Natural killer cell (primary cell): ENCODE results near the gene VPS54. TPM values are rescaled to one million over a fixed set of nuclear protein-coding genes. Genes with fewer than 3 reads are reported as not detected.

ENCODE experiments used
- ATAC-seq, 3 donors: fragments of 150-1000 bp in 2 of 3; fragments of 200-7000 bp in 1 of 3; cut with Tn5 transposase; 1 replicate in 1 of 3; 2 replicates in 2 of 3; pipeline ENCODE4 v1.10.0; 2021; ENCODE audit warnings: mild to moderate bottlenecking in 2 of 3, moderate library complexity in 2 of 3
- DNase-seq, 2 donors: peaks; one replicate each; pipeline versions ENCODE4 v3.0.0 to v3.0.0-alpha.2; 2013 to 2021; ENCODE audit warnings: mixed read lengths in 1 of 2
- H3K27ac ChIP-seq: one replicate; pipeline ENCODE4 v1.5.1; 2013; ENCODE audit warnings: mild to moderate bottlenecking, low read length
- H3K27me3 ChIP-seq: one replicate; pipeline ENCODE4 v1.6.1; 2013; ENCODE audit warnings: low read length; ENCODE audit not compliant: control insufficient read depth, insufficient read depth
- H3K36me3 ChIP-seq: one replicate; pipeline ENCODE4 v1.6.1; 2013; ENCODE audit warnings: low read length; ENCODE audit not compliant: control insufficient read depth, insufficient read depth
- H3K4me1 ChIP-seq: one replicate; pipeline ENCODE4 v1.6.1; 2013; ENCODE audit warnings: low read length; ENCODE audit not compliant: control insufficient read depth, insufficient read depth
- H3K4me3 ChIP-seq: one replicate; pipeline ENCODE4 v1.5.1; 2013; ENCODE audit warnings: low read length
- H3K9me3 ChIP-seq: one replicate; pipeline ENCODE4 v1.6.1; 2013; ENCODE audit warnings: low read length; ENCODE audit not compliant: control insufficient read depth, insufficient read depth
- H3K27ac Mint-ChIP-seq, 2 donors: one replicate each; pipeline ENCODE4 v1.8.0; 2022; ENCODE audit warnings: mild to moderate bottlenecking in 2 of 2, mixed read lengths in 2 of 2, moderate library complexity in 1 of 2
- H3K27me3 Mint-ChIP-seq, 2 donors: one replicate each; pipeline ENCODE4 v1.8.0; 2022; ENCODE audit warnings: low read depth in 2 of 2, mixed read lengths in 2 of 2
- H3K36me3 Mint-ChIP-seq: one replicate; pipeline ENCODE4 v1.8.0; 2022; ENCODE audit warnings: mixed read lengths
- H3K4me1 Mint-ChIP-seq, 2 donors: one replicate each; pipeline ENCODE4 v1.8.0; 2022; ENCODE audit warnings: mixed read lengths in 2 of 2
- H3K4me3 Mint-ChIP-seq: one replicate; pipeline ENCODE4 v1.8.0; 2022; ENCODE audit warnings: mild to moderate bottlenecking, moderate library complexity, mixed read lengths
- H3K9me3 Mint-ChIP-seq, 2 donors: one replicate each; pipeline ENCODE4 v1.8.0; 2022; ENCODE audit warnings: mixed read lengths in 2 of 2
- WGBS: methylation state at CpG from one replicate; pipeline ENCODE4 v1.1.7; 2013; ENCODE audit warnings: missing lambda C conversion rate; ENCODE audit not compliant: insufficient coverage; 5-methylcytosine and 5-hydroxymethylcytosine counted together
- intact Hi-C: fragments of 100-400 bp; cut with micrococcal nuclease; formaldehyde crosslinking; loops from one replicate; pipeline ENCODE4 v1.14.2; 2022
- total RNA-seq, 4 donors: library from RNA; stranded (reverse); fragments of 120-200 nt in 1 of 4; gene quantifications; one replicate each; pipeline versions ENCODE4 v1.2.3 to v1.2.4, GENCODE V29; 2013 to 2022
- TF ChIP-seq, protein P1 (sequence below): fragments of 200-600 bp; IDR thresholded peaks from one replicate; pipeline ENCODE4 v1.8.0; 2022; ENCODE audit warnings: antibody characterized with exemption

The VPS54 gene
- total RNA-seq, 3 donors from 2014 or later (not counting 1 experiment from before 2014, with no cell fraction given), result 12.1 to 17.3 (median 13.5) TPM

GRCh38 chr2:64017811-64018700 is 1.2 kb downstream of the VPS54 start:
- WGBS, result 13% methylated on average over 16 of the region's 22 CpGs
- Histone ChIP-seq H3K27ac (peak overlapping the region; percentile 24), H3K36me3 (no peaks in the 10 kb centered on the region), H3K4me1 (peaks cover 6% of the 10 kb centered on the region), H3K27me3 (no peaks in the 10 kb centered on the region), H3K9me3 (no peaks in the 10 kb centered on the region), H3K4me3 (peak overlapping the region; percentile 80)
- Mint-ChIP-seq H3K9me3 (no peaks in the 10 kb centered on the region), H3K36me3 (peaks cover 8% of the 10 kb centered on the region), H3K4me3 (peak overlapping the region; percentile 100), H3K27me3 (no peaks in the 10 kb centered on the region), H3K27ac (peak overlapping the region; percentile 92 to 95), H3K4me1 (peaks cover 31 to 34% of the 10 kb centered on the region in 2 donors)
- ATAC-seq, result no peak
- intact Hi-C loops, result loop anchor here (2.0 to 5.0 kb wide), 2 partner anchors 19 to 124 kb away; partner anchors contain the start of gene PELI1
- peak in 1 of 2 donors; percentile 28 for DNase-seq
- TF ChIP-seq, protein P1, sequence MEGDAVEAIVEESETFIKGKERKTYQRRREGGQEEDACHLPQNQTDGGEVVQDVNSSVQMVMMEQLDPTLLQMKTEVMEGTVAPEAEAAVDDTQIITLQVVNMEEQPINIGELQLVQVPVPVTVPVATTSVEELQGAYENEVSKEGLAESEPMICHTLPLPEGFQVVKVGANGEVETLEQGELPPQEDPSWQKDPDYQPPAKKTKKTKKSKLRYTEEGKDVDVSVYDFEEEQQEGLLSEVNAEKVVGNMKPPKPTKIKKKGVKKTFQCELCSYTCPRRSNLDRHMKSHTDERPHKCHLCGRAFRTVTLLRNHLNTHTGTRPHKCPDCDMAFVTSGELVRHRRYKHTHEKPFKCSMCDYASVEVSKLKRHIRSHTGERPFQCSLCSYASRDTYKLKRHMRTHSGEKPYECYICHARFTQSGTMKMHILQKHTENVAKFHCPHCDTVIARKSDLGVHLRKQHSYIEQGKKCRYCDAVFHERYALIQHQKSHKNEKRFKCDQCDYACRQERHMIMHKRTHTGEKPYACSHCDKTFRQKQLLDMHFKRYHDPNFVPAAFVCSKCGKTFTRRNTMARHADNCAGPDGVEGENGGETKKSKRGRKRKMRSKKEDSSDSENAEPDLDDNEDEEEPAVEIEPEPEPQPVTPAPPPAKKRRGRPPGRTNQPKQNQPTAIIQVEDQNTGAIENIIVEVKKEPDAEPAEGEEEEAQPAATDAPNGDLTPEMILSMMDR, result no peak

DNA sequence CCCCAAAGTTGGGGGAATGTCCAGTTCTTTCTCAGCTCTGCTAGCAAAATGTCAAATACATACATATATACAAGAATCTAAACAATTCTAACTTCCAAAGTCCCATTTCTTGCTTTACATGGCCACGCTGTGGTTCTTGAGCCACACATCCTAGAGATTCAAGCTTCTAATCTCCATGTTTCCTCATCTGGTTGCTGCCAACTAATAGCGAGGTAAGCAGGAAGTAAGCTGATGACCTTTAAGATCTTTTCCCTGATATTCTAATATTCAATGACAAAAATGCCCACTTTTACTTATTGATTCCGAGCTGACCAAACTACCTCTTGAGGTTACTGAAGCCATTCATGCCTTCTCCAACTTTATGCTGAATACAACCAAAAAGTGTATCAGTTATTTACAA is 3.3 kb downstream of the VPS54 start:
- Mint-ChIP-seq H3K27me3 (no peaks in the 10 kb centered on the region), H3K27ac (no peak overlapping the region), H3K4me1 (peaks cover 43 to 46% of the 10 kb centered on the region in 2 donors), H3K9me3 (no peaks in the 10 kb centered on the region), H3K4me3 (peak overlapping the region; percentile 18), H3K36me3 (peaks cover 8% of the 10 kb centered on the region)
- WGBS, result 93% methylated on average over 3 of the region's 3 CpGs
- TF ChIP-seq, protein P1, result no peak
- no peak for DNase-seq
- H3K27ac ChIP-seq, result no peak overlapping the region
- H3K27me3 ChIP-seq, result no peaks in the 10 kb centered on the region
- peaks cover 6% of the 10 kb centered on the region for H3K4me1 ChIP-seq
- ATAC-seq, result no peak
- intact Hi-C loops, result loop anchor here (5.0 kb wide), 1 partner anchor 126 kb away; the partner anchor contains the start of gene PELI1
- H3K36me3 ChIP-seq, result no peaks in the 10 kb centered on the region
- no peak overlapping the region for H3K4me3 ChIP-seq
- no peaks in the 10 kb centered on the region for H3K9me3 ChIP-seq

- WGBS, result 96% methylated on average over 3 of the region's 5 CpGs
- intact Hi-C loops, result loop anchor here (5.0 kb wide), 1 partner anchor 127 kb away; the partner anchor contains the start of gene PELI1
- H3K4me1 ChIP-seq, result peaks cover 6% of the 10 kb centered on the region
- Mint-ChIP-seq H3K9me3 (no peaks in the 10 kb centered on the region), H3K27me3 (no peaks in the 10 kb centered on the region), H3K4me3 (no peak overlapping the region), H3K27ac (no peak overlapping the region), H3K4me1 (peaks cover 41 to 43% of the 10 kb centered on the region in 2 donors), H3K36me3 (peaks cover 8% of the 10 kb centered on the region)
- TF ChIP-seq, protein P1, result no peak
- no peak overlapping the region for H3K27ac ChIP-seq
- H3K4me3 ChIP-seq, result no peak overlapping the region
- no peaks in the 10 kb centered on the region for H3K27me3 ChIP-seq
- no peaks in the 10 kb centered on the region for H3K36me3 ChIP-seq
- ATAC-seq (no peak), DNase-seq (no peak)
- no peaks in the 10 kb centered on the region for H3K9me3 ChIP-seq
Measured at GRCh38 chr2:64015391-64015790, 3.8 kb downstream of the VPS54 start.
